HuH-7 (cell line): Measurements from ENCODE around the gene NTHL1.

Experiments
- DNase-seq: peaks from one replicate; pipeline ENCODE4 v3.0.0; 2011; ENCODE audit warnings: low spot score

NTHL1 gene

GRCh38 chr16:2008009-2008526, 39.6 kb downstream of the NTHL1 start:
- DNase-seq = no peak

- no peak for DNase-seq
Measured at GRCh38 chr16:2007081-2007836, 40.4 kb downstream of the NTHL1 start.

GRCh38 chr16:2006317-2006716, 41.3 kb downstream of the NTHL1 start:
- DNase-seq = no peak

GRCh38 chr16:2005646-2006045, 42.0 kb downstream of the NTHL1 start:
- DNase-seq = no peak

- DNase-seq = no peak
Measured at GRCh38 chr16:2004795-2005517, 42.7 kb downstream of the NTHL1 start.

GRCh38 chr16:2003827-2004641, 43.6 kb downstream of the NTHL1 start:
- DNase-seq = peak; percentile 97

GRCh38 chr16:2003231-2003826, 44.3 kb downstream of the NTHL1 start:
- DNase-seq = no peak

GRCh38 chr16:2002406-2003230, 45.0 kb downstream of the NTHL1 start:
- no peak for DNase-seq

- no peak for DNase-seq
Measured at GRCh38 chr16:2001456-2002355, 45.9 kb downstream of the NTHL1 start.

GRCh38 chr16:2001035-2001434, 46.6 kb downstream of the NTHL1 start:
- no peak for DNase-seq

GRCh38 chr16:1999866-2000514, 47.6 kb downstream of the NTHL1 start:
- no peak for DNase-seq

- DNase-seq = no peak
Measured at GRCh38 chr16:1998852-1999801, 48.5 kb downstream of the NTHL1 start.

- no peak for DNase-seq
Measured at GRCh38 chr16:1998360-1998835, 49.2 kb downstream of the NTHL1 start.

GRCh38 chr16:1997494-1998359, 49.9 kb downstream of the NTHL1 start:
- DNase-seq = no peak

- peak; percentile 61 for DNase-seq
Measured at GRCh38 chr16:1993731-1994131, 53.9 kb downstream of the NTHL1 start.

- DNase-seq = no peak
Measured at GRCh38 chr16:1992704-1993317, 54.8 kb downstream of the NTHL1 start.
